Upper lobe of right lung (tissue), 1 donor: ENCODE measurements around the gene GALT. TPM values are rescaled to one million over a fixed set of nuclear protein-coding genes. Genes with fewer than 3 reads are reported as not detected.

ENCODE experiments used
- ATAC-seq: fragments of 200-7000 bp; cut with Tn5 transposase; one replicate; pipeline ENCODE4 v1.9.1; 2020; ENCODE audit warnings: mild to moderate bottlenecking, moderate library complexity
- DNase-seq: peaks from one replicate; pipeline ENCODE4 v3.0.0-alpha.2; 2020
- H3K27ac ChIP-seq: fragments of 200-600 bp; one replicate; pipeline ENCODE4 v1.8.0; 2022
- H3K27me3 ChIP-seq: fragments of 200-600 bp; one replicate; pipeline ENCODE4 v1.8.0; 2022; ENCODE audit warnings: mild to moderate bottlenecking
- H3K36me3 ChIP-seq: fragments of 200-600 bp; one replicate; pipeline ENCODE4 v1.8.0; 2022
- H3K4me1 ChIP-seq: fragments of 200-600 bp; one replicate; pipeline ENCODE4 v1.8.0; 2022
- H3K4me3 ChIP-seq: fragments of 200-600 bp; one replicate; pipeline ENCODE4 v1.8.0; 2022; ENCODE audit warnings: mild to moderate bottlenecking
- H3K9me3 ChIP-seq: fragments of 200-600 bp; one replicate; pipeline ENCODE4 v1.8.0; 2022
- CTCF ChIP-seq: fragments of 200-600 bp; IDR thresholded peaks from one replicate; pipeline ENCODE4 v1.8.0; 2022; ENCODE audit warnings: antibody characterized with exemption
- intact Hi-C: fragments of 100-400 bp; cut with DNase I; formaldehyde crosslinking; loops from one replicate; pipeline ENCODE4 v1.11.0; 2022
- total RNA-seq: library from RNA; stranded (reverse); fragmentation: NEBNext Ultra II Directional; extraction: Animal tissue kit (Norgen Biotek cat#: 25700); gene quantifications from one replicate; pipeline ENCODE4 v1.2.1, GENCODE V29; 2021
- donor health status: DM: no; HTN: yes; CAD: no; lungs with severe emphysema.

GALT gene
- total RNA-seq, 1 donor from 2014 or later = 47.6 TPM

GRCh38 chr9:34644766-34645314, 1.6 kb upstream of the GALT start:
- Histone ChIP-seq H3K4me1 (peaks cover 22% of the 10 kb centered on the region), H3K4me3 (no peak overlapping the region), H3K27ac (no peak overlapping the region), H3K36me3 (peaks cover 16% of the 10 kb centered on the region), H3K27me3 (no peaks in the 10 kb centered on the region), H3K9me3 (no peaks in the 10 kb centered on the region)
- no peak for TF ChIP-seq CTCF
- DNase-seq = no peak
- no peak for ATAC-seq
- intact Hi-C loops = no loop called here

- H3K4me1 ChIP-seq = peaks cover 26% of the 10 kb centered on the region
- intact Hi-C loops = no loop called here
- no peak for DNase-seq
- no peaks in the 10 kb centered on the region for H3K27me3 ChIP-seq
- peak; percentile 1 for ATAC-seq
- H3K9me3 ChIP-seq = no peaks in the 10 kb centered on the region
- no peak for TF ChIP-seq CTCF
- H3K36me3 ChIP-seq = peaks cover 18% of the 10 kb centered on the region
- peak overlapping the region; percentile 86 for H3K27ac ChIP-seq
- peak overlapping the region; percentile 81 for H3K4me3 ChIP-seq
Measured at GRCh38 chr9:34647084-34647403, 569 bp downstream of the GALT start.

- Histone ChIP-seq H3K9me3 (no peaks in the 10 kb centered on the region), H3K4me1 (peaks cover 31% of the 10 kb centered on the region), H3K27me3 (no peaks in the 10 kb centered on the region), H3K36me3 (peaks cover 18% of the 10 kb centered on the region), H3K4me3 (peak overlapping the region; percentile 81), H3K27ac (peak overlapping the region; percentile 86)
- TF ChIP-seq CTCF = no peak
- intact Hi-C loops = no loop called here
- DNase-seq (no peak), ATAC-seq (no peak)
Measured at GRCh38 chr9:34647651-34648050, 1.2 kb downstream of the GALT start.

- intact Hi-C loops = no loop called here
- no peak for ATAC-seq
- no peak overlapping the region for H3K4me3 ChIP-seq
- no peaks in the 10 kb centered on the region for H3K9me3 ChIP-seq
- no peak for TF ChIP-seq CTCF
- H3K36me3 ChIP-seq = peaks cover 18% of the 10 kb centered on the region
- DNase-seq = no peak
- no peak overlapping the region for H3K27ac ChIP-seq
- peaks cover 40% of the 10 kb centered on the region for H3K4me1 ChIP-seq
- H3K27me3 ChIP-seq = no peaks in the 10 kb centered on the region
Measured at GRCh38 chr9:34648673-34649072, 2.2 kb downstream of the GALT start.

GRCh38 chr9:34650816-34651215, 4.3 kb downstream of the GALT start:
- no peak for ATAC-seq

More at GRCh38 chr9:34650816-34651215, 4.3 kb downstream of the GALT start:
- Histone ChIP-seq H3K36me3 (peaks cover 18% of the 10 kb centered on the region), H3K27me3 (no peaks in the 10 kb centered on the region), H3K4me3 (no peak overlapping the region), H3K4me1 (peaks cover 52% of the 10 kb centered on the region), H3K27ac (no peak overlapping the region), H3K9me3 (no peaks in the 10 kb centered on the region)
- TF ChIP-seq CTCF = no peak
- intact Hi-C loops = no loop called here
- DNase-seq = no peak
